Adrenal gland (tissue), 12 donors: ENCODE results near the gene DPP6. TPM values are rescaled to one million over a fixed set of nuclear protein-coding genes. Genes with fewer than 3 reads are reported as not detected.

Source experiments
- DNase-seq, 7 donors: peaks; one replicate each; pipeline ENCODE4 v3.0.0-alpha.2; 2019 to 2020
- H3K27ac ChIP-seq, 5 donors: fragments of 200-600 bp; sonication (generic) in 4 of 5; 1 replicate in 3 of 5; 2 replicates in 2 of 5; pipeline versions ENCODE4 v1.5.1 to v1.8.0; 2016 to 2020; ENCODE audit warnings: mild to moderate bottlenecking in 1 of 5
- H3K27me3 ChIP-seq: fragments of 200-600 bp; 2 replicates; pipeline ENCODE4 v1.8.0; 2021
- H3K36me3 ChIP-seq, 2 donors: fragments of 200-600 bp; replicated peaks in 1 of 2; 1 replicate in 1 of 2; 2 replicates in 1 of 2; pipeline versions ENCODE4 v1.5.1 to v1.8.0; 2018 to 2022
- H3K4me1 ChIP-seq, 2 donors: fragments of 200-600 bp; replicated peaks in 1 of 2; 1 replicate in 1 of 2; 2 replicates in 1 of 2; pipeline versions ENCODE4 v1.5.1 to v1.8.0; 2018 to 2021
- H3K4me3 ChIP-seq, 4 donors: fragments of 200-600 bp; sonication (generic) in 3 of 4; one replicate each; pipeline ENCODE4 v1.5.1; 2016 to 2018
- H3K9me3 ChIP-seq, 3 donors: fragments of 200-600 bp; sonication (generic) in 1 of 3; replicated peaks in 1 of 3; 1 replicate in 2 of 3; 2 replicates in 1 of 3; pipeline versions ENCODE4 v1.5.1 to v1.8.0; 2016 to 2021
- POLR2A ChIP-seq, 2 donors: fragments of 450-650 bp; IDR thresholded peaks; one replicate each; pipeline ENCODE4 v1.6.1; 2017; ENCODE audit warnings: antibody characterized with exemption in 2 of 2, mild to moderate bottlenecking in 2 of 2, moderate library complexity in 1 of 2
- WGBS, 4 donors: extraction: QIAGEN DNeasy Blood & Tissue Kit in 2 of 4; methylation state at CpG; one replicate each; pipeline versions ENCODE4 v1.1.5 to v1.1.7; 2013 to 2017; 5-methylcytosine and 5-hydroxymethylcytosine counted together
- intact Hi-C, 2 donors: fragments of 100-400 bp; cut with DNase I; formaldehyde crosslinking; loops; one replicate each; pipeline versions ENCODE4 v1.14.1 to v1.15.0; 2022 to 2023
- polyA plus RNA-seq, 3 donors: library from polyadenylated mRNA; stranded (reverse); fragments of 200-250 nt in 2 of 3; fragments of 350-450 nt in 1 of 3; fragmentation: Illumina TruSeq in 1 of 3; extraction: RNeasy Lipid Tissue Mini Kit (QIAGEN cat#74804) in 1 of 3; gene quantifications; one replicate each; pipeline ENCODE4 v1.2.3, GENCODE V29; 2013 to 2014
- total RNA-seq, 9 donors: library from RNA; depleted of rRNA in 4 of 9; stranded (reverse); fragments of >200 nt in 4 of 9; fragments of 120-200 nt in 1 of 9; fragmentation: NEBNext Ultra II Directional in 1 of 9; extraction: Animal tissue kit (Norgen Biotek cat#: 25700) in 1 of 9; gene quantifications; one replicate each; pipeline versions ENCODE4 v1.1.0 to v1.2.4, GENCODE V29; 2013 to 2023
- TF ChIP-seq, protein P1 (sequence below), 6 experiments: fragments of 450-650 bp in 4 of 6; fragments of 200-600 bp in 2 of 6; sonication (generic) in 1 of 6; IDR thresholded peaks; 1 replicate in 5 of 6; 2 replicates in 1 of 6; pipeline versions ENCODE4 v1.5.1 to v1.8.0; 2016 to 2021; ENCODE audit warnings: antibody characterized with exemption in 6 of 6, mild to moderate bottlenecking in 2 of 6, moderate library complexity in 1 of 6
- donor health status: healthy with polysubstance abuse.
- donor health status: Bipolar disorder and iron deficiency.
- donor health status: DM: yes; HTN: yes; CAD: no.
- donor health status: DM: no; HTN: no; CAD: no.
- donor health status: DM: no; HTN: no; CAD: no.
- donor health status: DM: yes; HTN: yes; CAD: no.

The DPP6 gene
- total and polyA plus RNA-seq, 12 donors, result 0.39 to 13.1 (median 5.1) TPM

DNA sequence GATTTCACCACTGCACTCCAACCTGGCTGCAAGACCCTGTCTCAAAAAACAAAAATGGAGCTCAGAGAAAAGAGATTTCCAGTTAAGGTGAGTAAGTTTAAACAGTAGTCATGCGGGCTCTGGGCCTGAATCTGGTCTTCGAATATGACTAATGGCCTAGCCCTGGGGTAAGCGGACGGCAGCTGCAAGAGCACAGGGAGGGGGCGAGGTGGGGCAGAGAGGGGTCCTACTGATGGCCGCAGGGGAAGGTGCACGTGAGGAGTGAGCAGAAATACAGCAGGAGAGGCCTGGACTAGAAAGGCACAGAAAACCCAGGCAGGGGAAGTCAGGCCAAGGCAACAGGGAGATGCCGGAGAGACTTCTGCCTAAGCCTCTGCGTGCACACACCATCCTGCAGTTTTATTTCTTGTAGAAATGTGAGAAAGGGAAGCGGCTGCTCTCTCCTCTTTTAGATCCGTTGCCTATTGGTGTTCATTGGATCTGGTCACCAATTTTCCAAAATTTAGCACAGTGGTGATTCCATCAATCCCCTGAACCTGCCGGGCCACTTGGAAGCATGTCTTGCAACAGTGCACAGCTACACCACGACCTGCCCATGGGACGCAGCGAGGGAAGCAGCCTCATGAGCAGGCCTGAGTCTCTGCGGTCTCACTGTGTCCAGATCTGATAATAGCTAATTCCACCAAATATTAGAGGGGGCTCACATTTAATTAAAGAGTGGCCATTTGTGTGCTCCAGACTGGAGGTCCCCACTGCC lies 811.7 kb downstream of the DPP6 start:
- no peak for TF ChIP-seq POLR2A (IDR thresholded peaks at IDR 0.05)
- TF ChIP-seq, protein P1, sequence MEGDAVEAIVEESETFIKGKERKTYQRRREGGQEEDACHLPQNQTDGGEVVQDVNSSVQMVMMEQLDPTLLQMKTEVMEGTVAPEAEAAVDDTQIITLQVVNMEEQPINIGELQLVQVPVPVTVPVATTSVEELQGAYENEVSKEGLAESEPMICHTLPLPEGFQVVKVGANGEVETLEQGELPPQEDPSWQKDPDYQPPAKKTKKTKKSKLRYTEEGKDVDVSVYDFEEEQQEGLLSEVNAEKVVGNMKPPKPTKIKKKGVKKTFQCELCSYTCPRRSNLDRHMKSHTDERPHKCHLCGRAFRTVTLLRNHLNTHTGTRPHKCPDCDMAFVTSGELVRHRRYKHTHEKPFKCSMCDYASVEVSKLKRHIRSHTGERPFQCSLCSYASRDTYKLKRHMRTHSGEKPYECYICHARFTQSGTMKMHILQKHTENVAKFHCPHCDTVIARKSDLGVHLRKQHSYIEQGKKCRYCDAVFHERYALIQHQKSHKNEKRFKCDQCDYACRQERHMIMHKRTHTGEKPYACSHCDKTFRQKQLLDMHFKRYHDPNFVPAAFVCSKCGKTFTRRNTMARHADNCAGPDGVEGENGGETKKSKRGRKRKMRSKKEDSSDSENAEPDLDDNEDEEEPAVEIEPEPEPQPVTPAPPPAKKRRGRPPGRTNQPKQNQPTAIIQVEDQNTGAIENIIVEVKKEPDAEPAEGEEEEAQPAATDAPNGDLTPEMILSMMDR (IDR thresholded peaks at IDR 0.05), result no peak
- no peaks in the 10 kb centered on the region for H3K27me3 ChIP-seq
- no peak for DNase-seq
- H3K36me3 ChIP-seq, result no peaks in the 10 kb centered on the region
- WGBS, 4 donors, result 79 to 85% (median 84%) methylated on average over 12 to 16 of the region's 16 CpGs
- H3K27ac ChIP-seq, result no peak overlapping the region
- intact Hi-C loops, result no loop called here
- H3K9me3 ChIP-seq, result no peaks in the 10 kb centered on the region
- H3K4me3 ChIP-seq, result no peak overlapping the region
- no peaks in the 10 kb centered on the region for H3K4me1 ChIP-seq

DNA sequence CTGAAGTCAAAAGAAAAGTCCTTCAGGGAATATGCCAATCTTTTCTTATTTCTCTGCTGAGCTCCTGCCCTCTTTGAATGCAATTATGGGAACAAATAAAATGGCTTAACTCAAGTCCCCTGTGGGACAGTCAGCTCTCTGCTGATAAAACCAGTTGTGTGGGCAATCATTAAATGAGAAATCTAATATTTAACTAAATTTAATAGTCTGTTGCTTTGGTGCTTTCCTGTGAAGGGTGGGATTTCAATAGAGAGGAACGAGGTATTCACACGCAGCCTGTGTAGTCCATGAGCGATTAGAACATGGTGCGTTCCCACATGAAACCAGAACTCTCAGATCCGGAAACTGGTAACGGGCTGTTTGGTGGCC lies 812.3 kb downstream of the DPP6 start:
- 89 to 95% (median 93%) methylated on average over 6 of the region's 6 CpGs for WGBS, 4 donors
- Histone ChIP-seq H3K4me3 (no peak overlapping the region), H3K27me3 (no peaks in the 10 kb centered on the region), H3K9me3 (no peaks in the 10 kb centered on the region), H3K4me1 (no peaks in the 10 kb centered on the region), H3K36me3 (no peaks in the 10 kb centered on the region), H3K27ac (no peak overlapping the region)
- intact Hi-C loops, result no loop called here
- TF ChIP-seq, protein P1 (IDR thresholded peaks at IDR 0.05), result no peak
- no peak for TF ChIP-seq POLR2A (IDR thresholded peaks at IDR 0.05)
- DNase-seq, result no peak

DNA sequence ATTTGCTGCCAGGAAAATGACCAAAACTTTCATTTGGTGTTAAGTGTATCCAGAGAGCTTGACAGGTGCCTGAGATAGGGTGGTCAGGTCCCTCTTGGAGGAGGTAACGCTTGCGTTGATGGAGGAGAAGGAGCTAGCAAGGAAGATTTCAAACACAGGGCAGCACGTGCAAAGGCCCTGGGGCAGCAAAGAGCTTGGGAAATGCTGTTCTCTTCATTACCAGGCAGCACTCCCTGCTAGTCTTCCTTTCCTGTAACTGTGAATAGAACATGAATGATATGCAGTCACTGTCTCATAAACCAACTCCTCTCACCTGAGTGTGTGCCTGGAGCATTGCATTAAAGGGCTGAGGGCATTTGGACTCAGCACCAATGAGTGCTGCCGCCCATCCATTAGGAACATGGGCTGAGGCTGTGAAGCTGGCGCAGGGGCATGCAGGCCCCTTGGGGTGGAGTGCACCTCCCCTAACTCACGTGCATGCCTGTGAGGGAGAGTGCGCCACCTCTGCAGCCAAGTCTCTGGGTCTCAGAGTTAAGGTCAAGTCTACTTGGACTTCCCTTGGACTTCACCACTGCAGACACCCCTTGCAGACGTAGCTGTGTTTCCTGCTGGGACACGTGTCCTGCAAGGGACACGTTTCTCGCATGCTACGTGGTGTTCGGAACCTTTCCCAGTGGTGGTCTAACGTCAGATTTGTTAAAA lies 813.9 kb downstream of the DPP6 start:
- intact Hi-C loops, result no loop called here
- no peak for TF ChIP-seq POLR2A (IDR thresholded peaks at IDR 0.05)
- TF ChIP-seq, protein P1 (IDR thresholded peaks at IDR 0.05), result no peak
- Histone ChIP-seq H3K27ac (no peak overlapping the region), H3K9me3 (no peaks in the 10 kb centered on the region), H3K4me1 (peaks cover 0 to under 1% of the 10 kb centered on the region in 2 donors), H3K36me3 (no peaks in the 10 kb centered on the region), H3K4me3 (no peak overlapping the region), H3K27me3 (no peaks in the 10 kb centered on the region)
- WGBS, 4 donors, result 84 to 94% (median 89%) methylated on average over 12 to 14 of the region's 14 CpGs
- no peak for DNase-seq

DNA sequence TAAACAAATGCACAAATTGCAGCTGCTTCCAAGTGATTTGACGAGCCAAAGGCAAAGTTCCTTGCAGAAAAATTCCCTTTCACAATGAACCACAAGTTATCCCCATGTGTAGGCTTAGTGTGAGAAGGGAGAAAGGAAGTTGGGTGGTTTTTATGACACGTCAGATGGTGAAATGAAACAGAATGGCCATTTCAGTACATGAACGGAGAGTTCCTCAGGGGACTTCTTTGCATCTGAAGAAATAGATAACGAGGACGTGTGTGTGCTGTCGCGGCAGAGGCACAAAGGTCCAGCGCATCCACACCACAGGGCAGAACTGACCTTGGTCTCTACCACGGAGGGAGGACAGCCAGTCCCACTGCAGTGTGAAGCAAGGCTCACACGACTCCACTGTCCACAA lies 814.9 kb downstream of the DPP6 start:
- WGBS, 4 donors, result 62 to 68% (median 66%) methylated on average over 9 to 10 of the region's 10 CpGs
- no peak for DNase-seq
- no peak for TF ChIP-seq POLR2A (IDR thresholded peaks at IDR 0.05)
- TF ChIP-seq, protein P1 (IDR thresholded peaks at IDR 0.05), result no peak
- H3K4me3 ChIP-seq, result no peak overlapping the region
- intact Hi-C loops, result no loop called here
- H3K27ac ChIP-seq, result no peak overlapping the region
- peaks cover 0 to 8% of the 10 kb centered on the region in 2 donors for H3K4me1 ChIP-seq
- H3K9me3 ChIP-seq, result no peaks in the 10 kb centered on the region
- no peaks in the 10 kb centered on the region for H3K36me3 ChIP-seq
- H3K27me3 ChIP-seq, result no peaks in the 10 kb centered on the region
